PFSK-1 (cell line): ENCODE measurements around the gene KRIT1.

Source experiments
- FOXP2 ChIP-seq: optimal IDR thresholded peaks from 2 replicates; pipeline ENCODE3; 2011; ENCODE audit warnings: borderline replicate concordance, control low read depth, inconsistent platforms; ENCODE audit not compliant: insufficient read depth; ENCODE audit errors: extremely low read length, extremely low read depth
- POLR2AphosphoS5 ChIP-seq: IDR thresholded peaks from 2 replicates; pipeline ENCODE4 v1.6.1; 2012; ENCODE audit warnings: low read depth, mild to moderate bottlenecking, control low read depth, low read length, moderate library complexity
- SIN3A ChIP-seq: IDR thresholded peaks from 2 replicates; pipeline ENCODE4 v1.6.1; 2012; ENCODE audit warnings: mild to moderate bottlenecking, low read length, moderate library complexity, borderline replicate concordance; ENCODE audit not compliant: insufficient read depth
- TAF1 ChIP-seq: IDR thresholded peaks from 2 replicates; pipeline ENCODE4 v1.6.1; 2012; ENCODE audit warnings: low read length, control low read depth, borderline replicate concordance; ENCODE audit not compliant: insufficient read depth
- TF ChIP-seq, protein P1 (sequence below), 2 experiments: IDR thresholded peaks; 2 replicates each; pipeline versions ENCODE4 v1.6.1 to v1.8.0; 2011 to 2012; ENCODE audit warnings: low read depth in 2 of 2, low read length in 2 of 2, control low read depth in 1 of 2, inconsistent platforms in 1 of 2, mild to moderate bottlenecking in 1 of 2, moderate library complexity in 1 of 2; ENCODE audit not compliant: insufficient read depth in 1 of 2

Gene KRIT1

DNA sequence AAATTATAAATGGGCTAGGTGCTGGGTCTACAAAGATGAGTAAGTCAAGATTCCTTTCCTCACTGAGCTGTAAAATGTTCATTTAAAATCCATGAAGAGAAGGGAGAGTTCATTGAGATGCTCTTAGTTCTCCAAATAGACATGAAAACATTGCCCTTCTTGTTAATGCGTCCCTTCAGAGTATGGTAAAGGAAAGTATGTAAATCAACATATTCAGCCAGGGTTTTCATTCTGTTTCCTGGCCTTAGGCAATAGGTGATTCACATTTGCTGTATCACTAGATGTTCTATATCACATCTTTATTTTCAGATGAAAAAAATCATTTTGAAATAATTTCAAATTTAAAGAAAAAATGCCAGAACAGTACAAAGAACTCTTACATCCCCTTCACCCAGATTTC, 5.5 kb upstream of the KRIT1 start:
- no peak for TF ChIP-seq SIN3A
- no peak for TF ChIP-seq TAF1
- TF ChIP-seq, protein P1, sequence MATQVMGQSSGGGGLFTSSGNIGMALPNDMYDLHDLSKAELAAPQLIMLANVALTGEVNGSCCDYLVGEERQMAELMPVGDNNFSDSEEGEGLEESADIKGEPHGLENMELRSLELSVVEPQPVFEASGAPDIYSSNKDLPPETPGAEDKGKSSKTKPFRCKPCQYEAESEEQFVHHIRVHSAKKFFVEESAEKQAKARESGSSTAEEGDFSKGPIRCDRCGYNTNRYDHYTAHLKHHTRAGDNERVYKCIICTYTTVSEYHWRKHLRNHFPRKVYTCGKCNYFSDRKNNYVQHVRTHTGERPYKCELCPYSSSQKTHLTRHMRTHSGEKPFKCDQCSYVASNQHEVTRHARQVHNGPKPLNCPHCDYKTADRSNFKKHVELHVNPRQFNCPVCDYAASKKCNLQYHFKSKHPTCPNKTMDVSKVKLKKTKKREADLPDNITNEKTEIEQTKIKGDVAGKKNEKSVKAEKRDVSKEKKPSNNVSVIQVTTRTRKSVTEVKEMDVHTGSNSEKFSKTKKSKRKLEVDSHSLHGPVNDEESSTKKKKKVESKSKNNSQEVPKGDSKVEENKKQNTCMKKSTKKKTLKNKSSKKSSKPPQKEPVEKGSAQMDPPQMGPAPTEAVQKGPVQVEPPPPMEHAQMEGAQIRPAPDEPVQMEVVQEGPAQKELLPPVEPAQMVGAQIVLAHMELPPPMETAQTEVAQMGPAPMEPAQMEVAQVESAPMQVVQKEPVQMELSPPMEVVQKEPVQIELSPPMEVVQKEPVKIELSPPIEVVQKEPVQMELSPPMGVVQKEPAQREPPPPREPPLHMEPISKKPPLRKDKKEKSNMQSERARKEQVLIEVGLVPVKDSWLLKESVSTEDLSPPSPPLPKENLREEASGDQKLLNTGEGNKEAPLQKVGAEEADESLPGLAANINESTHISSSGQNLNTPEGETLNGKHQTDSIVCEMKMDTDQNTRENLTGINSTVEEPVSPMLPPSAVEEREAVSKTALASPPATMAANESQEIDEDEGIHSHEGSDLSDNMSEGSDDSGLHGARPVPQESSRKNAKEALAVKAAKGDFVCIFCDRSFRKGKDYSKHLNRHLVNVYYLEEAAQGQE (IDR thresholded peaks at IDR 0.05; ENCODE audit: insufficient read depth in 1 of 2, low read depth in 2 of 2, low read length in 2 of 2): no peak
- no peak for TF ChIP-seq FOXP2
- no peak for TF ChIP-seq POLR2AphosphoS5

DNA sequence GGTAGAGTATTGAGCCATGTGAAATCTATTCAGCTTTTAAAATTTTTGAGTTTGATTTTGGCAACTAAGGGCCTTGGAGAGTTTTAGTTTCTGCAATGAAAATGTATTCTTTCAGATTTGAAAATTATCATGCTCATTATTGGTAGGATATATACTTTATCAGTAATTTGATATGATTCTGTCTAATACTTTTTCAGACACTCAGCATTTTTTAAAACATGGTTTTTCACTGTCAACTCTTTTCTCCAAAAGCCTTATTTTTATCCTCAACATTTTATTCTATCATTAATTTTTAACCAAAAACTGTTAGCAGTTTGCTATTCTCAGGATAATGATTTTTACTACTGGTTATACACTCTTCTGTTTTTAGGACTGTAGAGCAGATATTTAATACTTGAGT, 4.9 kb upstream of the KRIT1 start:
- TF ChIP-seq SIN3A: no peak
- no peak for TF ChIP-seq FOXP2
- TF ChIP-seq POLR2AphosphoS5: no peak
- no peak for TF ChIP-seq TAF1
- TF ChIP-seq, protein P1 (IDR thresholded peaks at IDR 0.05; ENCODE audit: insufficient read depth in 1 of 2, low read depth in 2 of 2, low read length in 2 of 2): no peak

DNA sequence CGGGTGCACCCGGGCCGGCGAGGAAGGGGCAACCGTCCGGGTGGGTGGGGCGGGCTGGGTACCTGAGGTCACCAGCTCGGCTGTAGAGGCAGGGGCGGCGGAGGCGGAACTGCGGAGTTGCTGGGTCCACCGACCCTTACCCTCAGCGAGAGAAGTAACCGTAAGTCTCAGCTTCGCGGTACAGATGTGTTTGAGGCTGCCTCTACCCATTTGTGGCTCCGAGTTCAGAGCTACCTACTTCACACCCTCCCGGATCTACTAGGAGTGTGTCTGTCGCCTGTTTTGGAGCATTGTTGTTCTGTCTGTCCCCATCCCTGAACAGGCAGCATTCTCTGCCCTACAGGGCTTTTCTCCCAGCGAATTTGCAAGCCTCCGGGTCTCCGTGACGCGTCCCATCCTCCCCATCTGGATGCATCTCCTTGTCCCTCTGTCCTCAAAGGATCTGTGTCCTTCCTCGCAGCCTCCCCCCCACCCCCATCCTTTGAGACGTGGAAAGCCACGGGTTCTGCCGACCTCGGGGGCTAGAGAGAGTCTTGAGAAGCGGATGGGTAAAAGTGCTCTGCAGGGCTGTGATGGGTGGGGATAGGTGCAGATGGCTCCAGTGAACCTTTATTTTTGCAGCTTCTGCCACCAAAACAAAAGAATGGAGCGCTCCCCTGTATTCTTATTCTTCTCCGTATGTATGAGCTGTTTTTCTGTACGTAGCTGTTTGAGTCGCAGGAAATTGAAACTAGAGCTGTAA, 817 bp upstream of the KRIT1 start:
- no peak for TF ChIP-seq FOXP2
- TF ChIP-seq SIN3A: no peak
- no peak for TF ChIP-seq TAF1
- TF ChIP-seq, protein P1 (IDR thresholded peaks at IDR 0.05; ENCODE audit: insufficient read depth in 1 of 2, low read depth in 2 of 2, low read length in 2 of 2): no peak
- no peak for TF ChIP-seq POLR2AphosphoS5

DNA sequence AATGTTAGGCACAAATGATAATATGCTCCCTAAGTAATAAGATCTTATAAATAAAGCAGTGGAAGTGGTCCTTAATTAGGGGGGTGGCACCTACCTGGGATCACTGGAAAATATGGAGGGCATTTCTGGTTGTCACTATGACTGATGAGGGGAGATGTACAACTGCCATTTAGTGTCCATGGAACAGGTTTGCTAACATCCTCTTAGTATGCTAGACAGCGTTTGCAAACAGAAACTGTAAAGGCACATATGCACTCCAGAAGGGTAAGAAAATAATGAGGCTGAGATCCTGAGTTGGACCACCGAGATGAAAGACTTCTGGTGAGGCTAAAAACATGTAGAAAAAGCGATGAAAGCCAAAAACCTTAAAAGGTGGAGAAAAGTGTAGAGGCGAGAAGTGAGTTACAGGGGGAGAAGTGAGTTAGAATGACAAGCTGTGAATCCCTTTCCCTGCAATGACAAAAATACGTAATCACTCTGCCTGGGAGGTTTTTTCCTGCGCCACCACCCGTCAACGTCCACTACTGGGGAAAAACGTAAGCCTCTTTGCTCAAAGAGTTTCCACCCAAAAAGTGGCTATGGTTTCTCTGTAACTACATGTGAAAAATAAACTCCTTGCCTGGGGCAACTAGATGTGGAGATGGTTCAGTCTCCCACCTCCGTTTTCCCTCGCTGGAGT, 767 bp downstream of the KRIT1 start:
- no peak for TF ChIP-seq POLR2AphosphoS5
- no peak for TF ChIP-seq TAF1

DNA sequence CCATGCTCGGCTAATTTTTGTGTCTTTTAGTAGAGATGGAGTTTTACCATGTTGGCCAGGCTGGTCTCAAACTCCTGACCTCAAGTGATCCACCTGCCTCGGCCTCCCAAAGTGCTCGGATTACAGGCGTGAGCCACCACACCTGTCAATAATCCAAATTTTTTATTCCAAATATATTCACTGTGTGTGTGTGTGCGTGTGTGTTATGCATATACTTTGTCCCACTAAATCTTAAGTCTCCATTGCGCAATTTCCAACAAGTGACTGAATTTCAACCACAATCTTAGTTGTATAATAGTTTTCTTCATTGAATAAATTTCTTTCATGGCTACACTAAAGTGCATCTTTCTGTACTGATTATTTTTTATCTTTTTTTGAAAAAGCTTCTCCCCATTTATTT, 2.7 kb downstream of the KRIT1 start:
- no peak for TF ChIP-seq POLR2AphosphoS5
- no peak for TF ChIP-seq TAF1
- TF ChIP-seq, protein P1 (IDR thresholded peaks at IDR 0.05; ENCODE audit: insufficient read depth in 1 of 2, low read depth in 2 of 2, low read length in 2 of 2): no peak
- TF ChIP-seq SIN3A: no peak
- TF ChIP-seq FOXP2: no peak
